HG03442 (cell line): ENCODE results near the gene SORL1.

Experiments used
- ATAC-seq: cut with Tn5 transposase; IDR thresholded peaks from one replicate; pipeline ENCODE4 v1.9.1; 2021; ENCODE audit warnings: mild to moderate bottlenecking, moderate library complexity; ENCODE audit not compliant: unreplicated experiment

The SORL1 gene

GRCh38 chr11:121534131-121535093 lies 82.3 kb downstream of the SORL1 start:
- ATAC-seq: no peak

DNA sequence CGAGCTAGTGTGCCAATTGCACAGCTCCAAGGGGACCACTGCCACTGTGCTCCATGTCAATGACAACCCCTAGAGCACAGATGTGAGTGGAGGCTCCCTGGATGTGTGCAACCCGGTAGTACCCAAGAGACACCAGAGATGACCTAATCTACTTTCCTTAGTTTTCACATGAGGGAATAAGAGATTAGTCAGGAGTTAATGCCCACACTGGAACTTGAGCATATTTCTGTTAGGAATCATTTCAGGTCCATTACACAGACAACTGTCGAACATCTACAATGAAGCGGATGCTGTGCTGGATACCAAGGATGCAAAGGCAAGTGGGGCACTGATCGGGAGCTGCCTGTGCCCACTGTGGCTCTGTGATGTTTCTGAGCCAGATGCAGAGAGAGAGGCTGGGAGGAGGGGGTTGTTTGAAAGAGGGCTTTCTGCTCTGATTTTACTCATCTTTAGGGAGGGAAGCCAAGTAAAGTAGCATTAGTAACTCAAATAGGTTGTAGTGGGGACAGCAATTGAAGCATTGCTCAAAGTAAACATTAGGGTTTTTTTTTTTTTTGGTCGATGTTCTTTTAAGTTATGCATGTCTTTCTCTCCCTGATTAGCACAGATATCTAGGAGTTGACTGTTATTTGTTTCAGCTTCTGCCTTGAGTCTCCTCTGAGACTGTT lies 83.1 kb downstream of the SORL1 start:
- ATAC-seq: no peak

- no peak for ATAC-seq
Observed at GRCh38 chr11:121536126-121536525, 84.0 kb downstream of the SORL1 start.

- peak; percentile 79 for ATAC-seq
Observed at GRCh38 chr11:121538054-121538453, 85.9 kb downstream of the SORL1 start.

DNA sequence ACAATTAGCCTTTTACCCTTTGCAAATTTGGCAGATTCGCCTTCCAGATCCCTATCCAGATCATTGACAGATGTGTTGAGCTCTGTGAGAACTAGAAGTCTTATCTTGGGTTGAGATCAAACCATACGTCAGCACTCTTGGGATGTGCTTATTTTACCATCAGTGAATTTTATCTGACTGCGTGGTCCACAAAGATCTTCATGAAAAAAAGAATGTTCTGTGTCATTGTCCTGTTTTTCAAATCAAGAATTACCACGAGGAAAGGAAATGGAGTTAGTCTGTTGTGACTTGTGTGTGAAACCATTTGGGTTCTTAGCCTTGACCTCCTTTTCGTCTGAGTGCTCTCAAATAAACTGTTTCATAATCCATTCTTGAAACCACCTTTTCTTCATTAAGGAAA lies 86.9 kb downstream of the SORL1 start:
- no peak for ATAC-seq

- no peak for ATAC-seq
Observed at GRCh38 chr11:121540627-121541026, 88.5 kb downstream of the SORL1 start.

DNA sequence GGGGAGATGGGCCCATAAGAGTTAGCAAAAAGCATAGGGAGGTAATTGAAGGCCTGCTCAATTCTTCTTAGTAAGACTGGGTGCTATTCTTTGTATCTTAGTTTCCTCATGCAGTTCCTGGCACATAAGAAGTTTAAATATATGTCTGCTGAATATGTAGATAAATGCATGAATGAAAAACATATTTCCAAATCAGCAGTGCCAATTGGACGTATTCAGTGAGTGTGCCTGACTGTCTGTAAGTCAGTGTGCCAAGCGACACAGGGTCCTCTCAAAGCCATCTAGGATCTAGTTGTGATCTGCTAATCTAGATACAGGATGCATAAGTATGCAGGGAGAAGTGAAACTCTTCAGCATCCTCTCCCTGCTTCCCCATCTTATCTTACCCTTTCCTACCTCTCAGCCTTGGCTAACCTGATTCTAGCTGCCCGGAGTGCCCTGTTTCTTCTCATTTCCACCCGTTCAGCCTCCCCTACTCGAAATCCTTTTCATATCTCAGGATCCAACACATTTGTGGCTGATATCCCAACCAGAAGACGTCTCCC lies 91.8 kb downstream of the SORL1 start:
- no peak for ATAC-seq

- no peak for ATAC-seq
Observed at GRCh38 chr11:121544956-121545355, 92.8 kb downstream of the SORL1 start.

DNA sequence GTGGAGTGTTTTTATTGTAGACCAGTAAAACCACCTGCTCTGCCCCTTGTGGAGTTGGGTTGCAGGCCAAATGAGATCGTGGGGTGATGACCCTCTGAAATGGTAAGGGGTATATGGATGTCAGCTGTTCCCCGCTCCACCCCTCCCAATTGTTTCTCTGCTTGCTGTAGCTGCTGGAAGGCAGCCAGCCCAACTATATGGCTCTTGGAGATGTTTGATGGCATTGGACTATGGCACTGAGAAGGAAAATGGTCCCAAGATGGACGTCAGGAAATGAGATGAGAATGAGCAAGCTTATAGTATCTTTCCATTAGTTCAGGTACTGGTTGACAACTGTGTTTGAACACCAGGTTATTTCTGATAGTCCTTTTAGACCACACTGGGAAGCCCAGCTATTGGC lies 95.5 kb downstream of the SORL1 start:
- ATAC-seq: no peak

DNA sequence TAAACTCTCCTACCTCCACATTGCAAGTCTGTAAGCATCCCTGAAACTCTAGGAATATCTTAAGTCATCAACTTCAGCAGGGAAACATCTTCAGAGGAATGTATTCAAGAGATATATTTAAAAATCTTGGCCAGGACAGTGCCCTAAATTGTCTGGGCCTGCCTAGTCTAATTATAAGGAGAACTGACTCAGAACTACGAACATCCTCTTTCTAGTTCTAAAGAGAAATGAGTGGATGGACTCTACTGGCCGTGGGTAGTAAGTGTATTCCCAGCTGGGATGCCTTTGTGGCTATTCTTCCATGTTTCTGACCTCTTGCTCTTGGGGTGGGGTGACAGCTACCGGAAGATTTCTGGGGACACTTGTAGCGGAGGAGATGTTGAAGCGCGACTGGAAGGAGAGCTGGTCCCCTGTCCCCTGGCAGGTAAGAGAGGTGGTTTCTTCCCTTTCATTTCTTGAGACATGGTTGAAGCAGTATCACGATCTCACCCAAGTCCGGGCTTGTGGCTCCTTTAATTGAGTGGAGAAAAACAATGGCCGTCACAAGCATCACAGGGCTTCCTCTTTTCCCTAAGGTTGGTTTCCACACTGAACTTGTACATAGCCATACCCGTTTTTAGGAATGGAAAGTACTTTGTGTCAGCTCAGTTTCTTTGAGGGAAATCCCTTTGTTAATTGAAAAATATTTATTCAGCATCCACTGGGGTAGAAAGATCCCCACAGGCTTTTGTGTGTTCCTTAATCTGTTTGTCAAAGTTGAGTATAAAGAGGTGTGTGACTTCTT lies 98.3 kb downstream of the SORL1 start:
- ATAC-seq: no peak

GRCh38 chr11:121551463-121551862 lies 99.3 kb downstream of the SORL1 start:
- ATAC-seq: no peak

DNA sequence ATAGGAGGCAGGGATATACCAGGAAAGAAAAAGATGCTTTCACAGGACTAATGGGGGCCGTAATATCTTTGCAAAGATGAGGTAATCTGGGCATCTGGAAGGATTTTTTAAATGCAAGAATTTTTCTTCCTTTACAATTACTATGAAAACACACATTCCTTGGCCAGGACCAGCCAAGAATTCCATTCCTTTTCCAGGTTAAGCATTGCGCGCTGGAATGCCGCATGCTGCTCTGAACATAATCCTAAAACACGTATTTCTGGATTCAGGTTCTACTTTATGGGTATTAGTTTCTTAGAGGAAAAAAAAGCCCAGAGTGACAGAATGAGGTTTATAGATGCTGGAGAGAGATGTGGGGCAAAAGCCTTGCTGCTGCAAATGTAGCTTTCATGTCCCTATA lies 100.0 kb downstream of the SORL1 start:
- no peak for ATAC-seq

GRCh38 chr11:121552644-121553043 lies 100.5 kb downstream of the SORL1 start:
- no peak for ATAC-seq

DNA sequence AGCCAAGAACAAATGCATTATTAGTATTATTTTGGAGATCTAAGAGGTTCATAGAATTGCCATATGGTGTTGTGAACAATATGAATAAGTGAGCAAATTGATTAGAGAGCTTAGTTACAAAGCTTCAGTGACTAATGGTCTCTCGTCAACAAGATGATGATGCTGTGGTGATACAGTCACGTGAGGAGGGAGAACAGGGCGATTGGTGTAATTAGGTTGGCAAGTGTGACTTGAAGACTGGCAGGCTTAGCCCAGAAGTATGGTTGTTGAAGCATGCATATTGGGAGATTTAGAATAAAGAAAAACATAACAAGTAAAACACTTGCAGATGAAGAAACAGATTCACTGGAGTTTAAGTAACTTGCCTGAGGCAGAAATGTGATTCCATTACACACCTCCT lies 101.3 kb downstream of the SORL1 start:
- no peak for ATAC-seq

DNA sequence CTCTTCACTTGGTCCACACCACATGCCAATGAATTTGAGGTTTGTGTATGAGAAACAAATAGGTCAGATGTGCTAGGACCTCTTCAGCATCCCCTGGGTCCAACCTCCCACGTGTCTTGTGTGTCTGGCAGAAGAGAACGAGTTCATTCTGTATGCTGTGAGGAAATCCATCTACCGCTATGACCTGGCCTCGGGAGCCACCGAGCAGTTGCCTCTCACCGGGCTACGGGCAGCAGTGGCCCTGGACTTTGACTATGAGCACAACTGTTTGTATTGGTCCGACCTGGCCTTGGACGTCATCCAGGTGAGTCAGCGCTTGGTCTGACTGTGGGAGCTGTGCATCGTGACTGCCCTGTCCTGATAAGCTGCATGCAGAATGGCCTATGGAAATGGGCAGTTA lies 101.7 kb downstream of the SORL1 start:
- ATAC-seq: no peak

DNA sequence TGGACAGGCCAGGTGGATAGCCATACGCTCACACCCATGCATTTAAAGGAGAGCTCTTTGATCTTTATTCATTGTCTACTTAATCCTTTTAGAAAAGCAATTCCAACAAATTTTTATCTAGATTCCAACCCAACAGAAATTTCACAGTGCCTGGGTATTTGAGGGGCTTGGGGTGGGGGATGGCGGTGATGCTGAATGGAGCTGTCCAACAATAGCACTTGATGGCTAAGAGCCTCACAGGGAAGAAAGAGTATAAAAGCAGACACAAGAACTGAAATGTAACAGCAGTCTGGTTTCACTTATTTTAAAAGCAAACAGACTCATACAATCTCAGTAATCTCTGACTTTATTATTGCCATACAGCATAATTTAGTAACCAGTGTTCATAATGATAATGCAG lies 102.4 kb downstream of the SORL1 start:
- ATAC-seq: no peak

- ATAC-seq: no peak
Observed at GRCh38 chr11:121555121-121555520, 103.0 kb downstream of the SORL1 start.

- no peak for ATAC-seq
Observed at GRCh38 chr11:121556937-121557336, 104.8 kb downstream of the SORL1 start.

DNA sequence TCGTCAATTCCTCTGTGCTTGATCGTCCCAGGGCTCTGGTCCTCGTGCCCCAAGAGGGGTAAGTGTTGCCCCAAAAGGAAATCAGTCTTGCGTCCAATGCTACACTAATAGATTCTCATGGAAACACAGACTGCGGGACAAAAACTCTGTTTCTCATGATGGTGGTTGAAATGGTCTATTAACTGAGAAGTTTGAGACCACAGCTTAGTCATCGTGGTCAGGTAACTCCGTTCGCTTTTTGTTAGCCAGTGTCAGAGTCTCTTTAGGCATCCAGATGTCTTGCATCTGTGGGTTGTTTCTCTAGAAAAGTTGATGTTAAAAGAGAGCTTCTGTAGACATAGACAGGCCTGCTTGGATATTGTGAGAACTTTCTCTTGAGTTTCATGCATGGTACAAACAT lies 105.2 kb downstream of the SORL1 start:
- ATAC-seq: peak; percentile 87

- ATAC-seq: no peak
Observed at GRCh38 chr11:121559606-121560200, 107.6 kb downstream of the SORL1 start.

DNA sequence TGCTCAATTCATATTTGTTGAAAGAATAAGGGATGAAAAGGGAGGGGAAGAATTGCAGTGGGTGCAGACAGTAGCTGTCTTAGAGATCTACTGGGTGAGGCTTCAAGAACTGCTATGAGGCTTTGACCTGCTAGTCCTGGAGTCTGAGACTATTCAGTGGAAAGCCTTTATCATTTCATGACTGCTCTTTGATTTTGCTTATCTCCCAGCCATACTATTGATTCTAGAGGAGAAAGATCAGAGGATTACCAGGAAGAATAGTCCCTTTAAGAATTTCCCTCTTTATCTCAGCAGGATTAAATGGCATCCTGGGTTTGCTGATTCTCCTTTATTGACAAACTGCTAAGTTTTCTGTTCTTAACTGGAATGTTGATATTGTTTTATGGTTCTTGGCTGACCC lies 108.1 kb downstream of the SORL1 start:
- ATAC-seq: no peak
